ENCODE measurements around the gene FIZ1.
A peak's percentile ranks its signal among the peaks of the same experiment; 100 is the strongest.
"Not testable (repeated sequence)": the region's sequence is repeated elsewhere in the genome, so short reads cannot be mapped to it uniquely, and the experiment has no call there.

Gene FIZ1

DNA sequence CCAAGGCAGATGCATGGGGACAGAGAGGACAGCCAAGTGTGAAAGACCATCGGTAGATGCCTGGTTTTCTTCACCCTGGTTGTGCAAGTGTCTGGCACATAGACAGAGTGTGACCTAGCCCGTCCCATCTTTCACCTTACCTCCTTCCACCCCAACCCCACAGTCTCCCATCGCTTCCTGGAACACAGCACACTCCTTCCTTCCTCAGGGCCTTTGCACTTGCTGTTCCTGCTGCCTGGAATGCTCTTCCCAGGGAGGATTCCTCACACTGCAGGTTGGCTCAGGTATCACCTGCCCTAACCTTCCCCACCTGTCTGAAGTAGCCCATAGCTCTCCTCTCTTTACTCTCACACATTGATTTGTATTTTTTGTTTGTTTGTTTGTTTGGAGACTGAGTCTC, 3.0 kb downstream of the FIZ1 start:
- DNase-seq (ENCODE audit: low read depth in 4 of 4, low spot score in 1 of 4), result no peak

DNA sequence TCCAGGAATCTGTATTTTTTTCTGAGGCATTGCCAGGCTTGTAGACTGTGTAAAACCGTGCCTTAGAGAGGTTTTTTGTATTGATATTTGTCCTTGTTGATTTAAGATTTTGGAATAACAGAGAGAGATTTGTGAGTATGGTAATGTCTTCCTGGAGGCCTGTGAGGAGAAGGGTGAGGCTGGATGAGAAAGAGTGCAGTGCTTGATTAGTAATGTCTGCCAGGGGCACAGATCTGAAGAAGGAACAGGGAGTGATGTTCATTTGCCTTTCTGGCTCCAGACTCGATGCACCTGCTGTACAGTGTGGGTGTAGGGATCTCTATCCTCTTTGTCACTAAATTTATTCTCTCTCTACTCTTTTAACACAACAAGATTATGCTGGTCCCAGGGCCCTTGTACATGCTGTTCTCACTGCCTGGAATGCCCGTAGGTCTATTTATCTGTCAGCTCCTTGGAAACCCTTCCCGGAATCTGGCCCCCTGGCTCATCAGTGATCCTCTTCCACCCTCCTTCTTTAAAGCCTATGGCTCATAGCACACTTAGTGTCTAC, 4.2 kb downstream of the FIZ1 start:
- DNase-seq (ENCODE audit: low read depth in 4 of 4, low spot score in 1 of 4), result no peak

DNA sequence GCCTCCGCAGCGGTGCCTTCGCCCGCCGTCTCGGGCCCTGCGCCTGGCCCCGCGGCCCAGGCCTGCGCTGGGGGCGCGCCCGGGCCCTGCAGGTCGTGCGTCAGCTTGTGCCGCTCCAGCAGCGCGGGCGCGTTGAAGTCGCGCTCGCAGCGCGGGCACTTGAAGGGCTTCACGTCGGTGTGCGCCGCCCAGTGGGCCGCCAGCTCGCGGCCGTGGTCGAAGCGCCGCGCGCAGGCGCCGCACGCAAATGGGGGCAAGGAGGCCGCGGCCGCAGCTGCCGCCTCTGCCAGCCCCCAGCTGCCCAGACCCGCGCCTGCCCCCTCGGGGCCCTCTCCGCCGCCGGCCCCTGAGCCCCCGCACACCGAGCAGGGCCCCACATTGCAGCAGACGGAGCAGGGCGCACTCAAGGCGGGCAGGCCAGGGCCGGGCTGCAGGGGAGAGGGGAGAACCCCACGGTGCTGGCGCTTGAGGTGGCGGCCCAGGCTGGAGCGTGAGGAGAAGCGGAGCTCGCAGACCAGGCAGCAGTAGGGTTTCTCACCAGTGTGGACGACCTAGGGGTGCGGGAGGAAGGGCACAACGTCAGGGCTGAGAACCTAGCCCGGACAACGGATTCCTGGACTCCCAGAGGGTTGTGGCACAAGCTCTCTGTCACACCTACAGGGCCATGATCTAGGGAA, 6.1 kb downstream of the FIZ1 start:
- DNase-seq (ENCODE audit: low read depth in 4 of 4, low spot score in 1 of 4), result no peak

DNA sequence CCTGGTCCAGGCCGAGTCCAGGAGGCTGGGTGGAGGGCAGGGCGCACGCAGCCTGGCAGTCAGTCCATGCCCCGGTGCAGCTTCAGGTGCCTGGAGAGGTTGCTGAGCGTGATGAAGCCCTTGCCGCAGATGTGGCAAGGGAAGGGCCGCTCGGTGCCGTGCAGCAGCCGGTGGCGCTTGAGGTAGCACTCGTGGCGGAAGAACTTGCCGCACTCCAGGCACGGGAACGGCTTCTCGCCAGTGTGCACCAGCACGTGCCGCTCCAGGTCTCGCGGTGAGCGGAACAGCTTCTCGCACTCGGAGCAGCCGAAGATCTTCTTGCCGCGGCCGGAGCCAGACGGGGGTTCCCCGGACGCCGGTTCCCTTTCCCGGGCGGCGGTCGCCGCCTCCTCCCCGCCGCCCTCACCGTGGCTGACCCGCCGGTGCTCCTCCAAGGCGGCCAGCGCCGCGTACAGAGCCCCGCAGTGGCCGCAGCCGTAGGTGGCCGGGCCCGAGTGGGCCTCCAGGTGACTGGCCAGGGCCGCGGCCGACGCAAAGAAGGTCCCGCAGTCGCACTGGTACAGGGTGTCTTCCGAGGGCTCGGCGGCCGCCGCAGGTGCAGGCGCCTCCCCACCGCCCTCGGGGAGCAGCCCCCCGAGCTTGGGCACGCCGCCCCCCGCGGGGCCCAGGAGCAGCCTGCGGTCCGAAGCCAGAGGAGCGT, 6.8 kb downstream of the FIZ1 start:
- no peak for DNase-seq (ENCODE audit: low read depth in 4 of 4, low spot score in 1 of 4)

GRCh38 chr19:55591555-55591954, 7.8 kb downstream of the FIZ1 start:
- DNase-seq (ENCODE audit: low read depth in 4 of 4, low spot score in 1 of 4), result no peak

DNA sequence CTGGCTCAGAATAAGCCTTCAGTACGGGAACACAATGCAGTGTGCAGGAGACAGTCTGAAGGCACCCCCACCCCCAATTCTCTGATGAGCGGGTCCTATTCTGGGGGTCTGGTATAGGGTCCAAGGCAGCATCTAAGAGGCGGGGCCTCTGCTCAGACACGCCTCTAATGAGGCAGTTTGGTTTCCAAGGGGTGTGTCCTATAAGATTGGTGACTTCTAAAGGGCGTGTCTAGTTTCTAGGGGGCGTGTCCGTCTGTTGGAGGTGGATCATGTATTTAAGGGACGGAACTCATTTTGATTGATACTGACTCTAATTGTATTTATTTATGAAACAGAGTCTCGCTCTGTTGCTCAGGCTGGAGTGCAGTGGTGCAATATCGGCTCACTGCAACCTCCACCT, 8.7 kb downstream of the FIZ1 start:
- no peak for DNase-seq (ENCODE audit: low read depth in 4 of 4, low spot score in 1 of 4)

GRCh38 chr19:55590109-55590508, 9.2 kb downstream of the FIZ1 start:
- DNase-seq (ENCODE audit: low read depth in 4 of 4, low spot score in 1 of 4), result no peak

DNA sequence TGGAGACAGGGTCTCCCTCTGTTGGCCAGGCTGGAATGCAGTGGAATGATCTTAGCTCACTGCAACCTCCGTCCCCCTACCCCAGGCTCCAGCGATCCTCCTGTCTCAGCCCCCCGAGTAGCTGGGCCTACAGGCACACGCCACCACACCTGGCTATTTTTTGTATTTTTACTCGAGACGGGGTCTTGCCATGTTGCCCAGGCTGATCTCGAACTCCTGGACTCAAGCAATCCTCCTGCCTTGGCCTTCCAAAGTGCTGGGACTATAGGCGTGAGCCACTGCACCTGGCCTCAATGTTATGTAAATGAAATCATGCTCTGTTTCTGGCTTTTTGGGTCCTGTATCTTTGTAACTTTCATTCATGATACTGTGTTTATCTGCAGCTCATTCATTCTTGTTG, 10.6 kb downstream of the FIZ1 start:
- DNase-seq (ENCODE audit: low read depth in 4 of 4, low spot score in 1 of 4), result no peak

DNA sequence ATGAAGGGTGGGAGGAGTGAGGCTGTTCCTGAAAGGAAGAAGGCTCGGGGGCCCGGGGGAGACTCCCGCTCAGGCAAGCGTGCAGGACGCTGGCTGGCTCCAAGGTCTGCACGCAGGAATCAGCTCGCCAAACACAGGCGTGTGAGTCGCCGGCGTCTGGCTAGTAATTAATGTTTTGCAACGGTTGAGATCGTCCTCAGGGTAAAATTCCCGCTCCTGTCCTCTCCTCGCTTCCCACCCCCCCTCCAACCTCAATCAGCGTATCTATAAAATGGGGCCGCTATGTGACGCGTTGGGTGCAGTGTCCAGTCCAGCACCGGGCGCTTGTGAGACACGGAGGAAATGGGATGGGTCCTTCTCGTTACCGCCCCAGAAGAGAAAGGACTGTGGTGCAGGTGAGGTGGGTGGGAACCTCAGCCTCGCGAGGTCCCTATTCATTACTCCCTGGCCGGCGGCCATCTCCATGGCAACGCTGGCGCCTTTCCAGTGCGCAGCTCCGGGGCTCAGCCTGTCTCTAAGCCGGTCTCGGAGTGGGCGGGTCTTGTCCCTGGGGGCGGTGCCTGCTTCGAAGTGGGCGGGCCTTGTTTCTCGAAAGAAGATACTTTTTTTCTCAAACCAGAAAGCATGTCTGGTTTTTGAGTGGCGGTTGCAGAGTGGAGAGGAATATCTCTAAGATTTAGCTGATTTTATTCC, 12.2 kb downstream of the FIZ1 start:
- peak; percentile 86 to 95 (median 89) for DNase-seq (ENCODE audit: low read depth in 4 of 4, low spot score in 1 of 4)

DNA sequence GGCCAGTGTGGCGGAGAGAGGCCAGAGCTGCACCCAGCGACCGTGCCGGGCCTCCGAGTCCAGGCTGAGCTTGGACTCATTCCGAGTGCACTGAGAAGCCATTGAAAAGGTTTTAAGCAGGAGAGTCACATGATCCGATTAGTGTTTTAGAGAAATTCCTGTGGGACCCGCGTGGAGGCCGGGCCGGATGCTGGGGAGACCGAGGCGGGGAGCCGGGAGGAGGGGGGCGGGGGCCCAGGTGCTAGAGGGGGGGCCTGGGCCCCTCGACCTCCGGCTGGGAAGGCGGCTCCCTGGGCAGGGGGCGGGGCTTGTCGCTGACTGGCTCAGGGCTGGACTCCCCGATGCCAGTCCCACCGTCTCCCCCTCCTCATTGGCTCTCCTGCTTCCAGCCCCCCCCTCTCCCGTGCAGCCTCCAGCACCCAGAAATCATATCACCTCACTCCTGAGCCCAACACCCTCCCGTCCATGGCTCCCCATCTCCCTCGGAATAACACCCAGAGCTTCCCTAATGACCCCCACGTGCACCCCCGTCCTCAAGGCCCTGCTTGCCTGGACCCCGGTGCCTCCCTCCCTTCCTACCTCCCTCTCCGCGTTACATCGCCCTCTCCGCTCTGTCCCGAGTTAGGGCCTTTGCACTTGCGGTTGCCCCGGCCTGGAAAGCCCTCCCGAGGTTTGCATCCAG, 13.5 kb downstream of the FIZ1 start:
- peak in 3 of 4 experiments; percentile 43 to 46 (median 44) for DNase-seq (ENCODE audit: low read depth in 4 of 4, low spot score in 1 of 4)

DNA sequence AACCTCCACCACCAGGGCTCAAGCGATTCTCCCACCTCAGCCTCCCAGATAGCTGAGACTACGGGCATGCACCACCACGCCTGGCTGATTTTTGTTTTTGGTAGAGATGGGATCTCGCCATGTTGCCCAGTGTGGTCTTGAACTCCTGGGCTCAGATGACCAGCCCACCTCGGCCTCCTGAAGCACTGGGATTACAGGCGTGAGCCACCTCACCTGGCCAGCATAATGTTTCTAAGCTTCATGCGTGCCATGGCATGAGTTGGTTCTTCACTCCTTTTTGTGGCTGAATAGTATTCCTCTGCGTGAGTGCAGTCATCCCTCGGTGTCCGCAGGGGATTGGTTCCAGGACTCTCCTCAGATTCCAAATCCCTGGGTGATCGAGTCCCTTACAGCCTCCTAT, 14.4 kb downstream of the FIZ1 start:
- no peak for DNase-seq (ENCODE audit: low read depth in 4 of 4, low spot score in 1 of 4)

GRCh38 chr19:55583897-55584296, 15.4 kb downstream of the FIZ1 start:
- not testable (repeated sequence) for DNase-seq (ENCODE audit: low read depth in 4 of 4, low spot score in 1 of 4)

DNA sequence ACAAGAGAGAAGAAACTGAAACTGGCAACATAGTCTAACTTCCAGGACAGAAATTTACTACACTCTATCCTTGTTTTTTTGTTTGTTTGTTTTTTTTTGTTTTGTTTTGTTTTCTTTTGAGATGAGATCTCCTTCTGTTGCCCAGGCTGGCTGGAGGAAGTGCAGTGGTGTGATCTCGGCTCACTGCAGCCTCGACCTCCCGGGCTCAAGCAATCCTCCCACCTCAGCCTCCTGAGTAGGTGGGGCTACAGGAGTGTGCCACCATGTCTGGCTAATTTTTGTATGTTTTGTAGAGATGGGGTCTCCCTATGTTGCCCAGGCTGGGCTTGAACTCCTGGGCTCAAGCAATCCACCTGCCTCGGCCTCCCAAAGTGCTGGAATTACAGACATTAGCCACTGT, 17.0 kb downstream of the FIZ1 start:
- DNase-seq (ENCODE audit: low read depth in 4 of 4, low spot score in 1 of 4), result not testable (repeated sequence)

DNA sequence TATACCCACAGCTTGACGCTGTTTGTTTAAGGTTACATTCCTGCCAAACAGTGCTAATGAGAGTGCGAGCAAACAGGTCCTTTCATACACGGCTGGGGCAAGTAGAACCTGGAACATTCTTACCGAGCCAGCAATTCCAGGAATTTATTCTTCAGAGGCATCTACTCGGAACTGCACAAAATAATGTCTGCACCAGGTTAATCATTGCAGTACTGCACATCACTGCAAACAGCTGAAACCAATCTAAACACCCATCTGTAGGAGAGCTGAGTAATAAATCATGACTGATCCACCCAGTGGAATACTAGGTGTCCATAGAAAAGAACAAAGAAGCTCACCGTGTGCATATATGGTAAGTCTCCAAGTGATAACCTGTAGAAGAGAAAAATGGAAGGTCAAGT, 17.5 kb downstream of the FIZ1 start:
- no peak for DNase-seq (ENCODE audit: low read depth in 4 of 4, low spot score in 1 of 4)

DNA sequence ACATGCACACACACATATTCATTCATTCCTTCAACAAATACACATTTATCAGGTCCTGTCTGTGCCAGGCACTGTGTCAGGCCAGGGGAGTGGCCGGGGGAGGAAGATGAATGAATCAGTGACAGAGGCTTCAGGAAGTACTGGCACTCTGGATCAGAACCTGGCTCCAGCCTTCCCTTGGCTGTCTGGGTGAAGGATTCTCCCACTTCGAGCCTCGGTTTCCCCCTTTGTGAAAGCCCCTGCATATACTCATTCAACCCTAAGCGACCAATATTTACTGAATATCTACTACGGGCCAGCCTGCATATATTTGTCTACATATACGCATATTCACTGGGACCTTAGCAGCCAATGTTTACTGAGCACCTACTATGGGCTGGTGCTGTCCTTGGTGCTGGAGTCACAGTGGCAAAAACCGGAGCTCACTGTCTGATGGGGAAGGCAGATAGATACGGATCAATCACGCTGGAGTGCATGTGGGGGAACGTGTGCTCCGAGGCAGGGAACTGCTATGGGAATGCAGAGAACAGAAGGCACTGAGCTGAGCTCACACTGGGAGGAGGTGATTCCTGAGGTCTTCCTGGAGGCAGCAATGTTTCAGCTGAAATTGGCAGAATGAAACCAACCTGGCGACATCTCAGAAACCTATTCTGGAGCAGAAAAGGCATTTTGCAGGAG, 18.0 kb downstream of the FIZ1 start:
- no peak for DNase-seq (ENCODE audit: low read depth in 4 of 4, low spot score in 1 of 4)

DNA sequence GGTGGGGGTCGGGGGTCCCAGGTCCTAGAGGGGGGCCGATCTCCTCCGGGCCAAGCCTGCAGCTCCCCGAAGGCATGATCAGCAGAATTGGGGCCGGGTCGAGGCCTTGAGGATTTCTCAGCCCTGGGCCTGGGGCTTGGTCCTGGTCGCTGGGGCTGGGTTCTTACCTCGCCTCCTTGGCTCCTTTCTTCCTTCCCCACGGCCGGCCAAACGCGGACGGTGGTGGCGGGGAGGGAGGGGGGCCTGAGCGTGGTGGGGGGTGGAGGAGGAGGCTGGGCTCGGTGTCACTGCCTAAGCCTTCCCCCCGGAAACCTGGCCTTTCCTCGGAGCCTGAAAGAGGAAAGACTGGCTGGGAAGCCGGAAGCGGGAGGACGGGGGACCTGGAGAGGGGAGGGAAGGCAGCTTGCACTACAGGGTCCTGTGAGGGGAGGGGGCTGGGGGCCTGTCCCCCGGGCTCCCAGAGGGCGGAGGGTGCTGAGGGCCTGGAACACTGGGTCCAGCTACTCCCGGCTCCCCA, 18.6 kb downstream of the FIZ1 start, which contains the start of gene ZNF579:
TSS of gene ZNF579 (minus strand) at position 221 of the 517 bp plus-strand sequence. CDS start 1,209 bp downstream, outside the sequence.
- DNase-seq (ENCODE audit: low read depth in 4 of 4, low spot score in 1 of 4), result peak; percentile 59 to 81 (median 76)

DNA sequence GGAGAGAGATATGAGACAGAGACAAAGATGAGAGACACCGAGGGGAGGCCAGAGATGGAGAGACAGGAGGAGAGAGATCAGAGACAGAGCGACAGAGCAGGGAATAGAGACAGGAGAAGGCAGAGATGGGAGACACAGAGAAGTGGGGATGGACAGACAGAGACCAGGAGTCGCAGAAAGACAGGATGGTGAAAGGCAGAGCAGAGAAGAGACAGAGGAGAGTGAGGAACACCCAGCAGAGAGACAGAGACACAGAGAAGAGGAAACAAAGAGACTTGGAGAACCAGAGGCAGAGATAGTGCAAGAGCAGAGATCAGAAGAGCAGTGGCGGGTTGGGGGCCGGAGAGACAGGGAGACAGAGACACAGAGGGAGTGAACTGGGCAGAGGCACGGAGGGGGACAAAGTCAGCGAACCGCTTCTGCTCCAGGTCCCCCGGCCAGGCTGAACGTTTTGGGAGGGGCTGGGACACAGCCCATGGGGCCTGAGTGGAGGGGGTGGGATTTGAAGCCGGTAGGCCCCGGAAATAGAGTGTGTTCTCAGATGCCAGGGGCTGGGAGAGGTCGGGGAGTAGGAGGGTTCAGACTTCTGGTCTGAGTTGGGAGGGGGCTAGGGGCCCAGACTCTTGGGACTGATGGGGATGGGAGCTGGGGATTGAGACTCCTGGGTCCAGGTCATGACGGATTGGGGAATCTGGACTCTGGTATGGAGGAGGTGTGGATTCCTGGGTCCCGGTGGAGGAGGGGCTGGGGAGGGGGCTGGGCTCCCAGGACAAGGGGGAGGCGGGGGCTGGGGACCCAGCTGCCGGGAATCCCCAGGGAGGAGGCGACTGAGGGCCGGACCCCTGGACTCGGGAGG, 19.3 kb downstream of the FIZ1 start:
- DNase-seq (ENCODE audit: low read depth in 4 of 4, low spot score in 1 of 4), result no peak

- no peak for DNase-seq (ENCODE audit: low read depth in 4 of 4, low spot score in 1 of 4)
Measured at GRCh38 chr19:55578761-55579747, 20.3 kb downstream of the FIZ1 start.

Measured in stimulated activated CD4-positive, alpha-beta T cell treated with anti-CD3 and anti-CD28 coated beads, Interleukin-1b, Interleukin-23, amount 100 ng/mL, for 24 hours (primary cell).